Glutamatergic neuron (in vitro differentiated cells): Measurements from ENCODE around the gene PABPC4L. TPM values are rescaled to one million over a fixed set of nuclear protein-coding genes. Genes with fewer than 3 reads are reported as not detected.

Source experiments
- DNase-seq: peaks from one replicate; pipeline ENCODE4 v3.0.0; 2022
- H3K27ac Mint-ChIP-seq: one replicate; pipeline ENCODE4 v1.8.0; 2020; ENCODE audit warnings: mild to moderate bottlenecking, mixed read lengths, inconsistent platforms; ENCODE audit not compliant: unreplicated experiment
- H3K27me3 Mint-ChIP-seq: one replicate; pipeline ENCODE4 v1.8.0; 2020; ENCODE audit warnings: mild to moderate bottlenecking, moderate library complexity, mixed read lengths, inconsistent platforms; ENCODE audit not compliant: unreplicated experiment
- H3K36me3 Mint-ChIP-seq: one replicate; pipeline ENCODE4 v1.8.0; 2020; ENCODE audit warnings: mild to moderate bottlenecking, mixed read lengths, inconsistent platforms; ENCODE audit not compliant: unreplicated experiment
- H3K4me1 Mint-ChIP-seq: one replicate; pipeline ENCODE4 v1.8.0; 2020; ENCODE audit warnings: mild to moderate bottlenecking, low read depth, mixed read lengths, inconsistent platforms; ENCODE audit not compliant: unreplicated experiment
- H3K4me3 Mint-ChIP-seq: one replicate; pipeline ENCODE4 v1.8.0; 2020; ENCODE audit warnings: mild to moderate bottlenecking, mixed read lengths, inconsistent platforms; ENCODE audit not compliant: unreplicated experiment
- H3K9me3 Mint-ChIP-seq: one replicate; pipeline ENCODE4 v1.8.0; 2020; ENCODE audit warnings: mild to moderate bottlenecking, moderate library complexity, mixed read lengths, inconsistent platforms; ENCODE audit not compliant: unreplicated experiment
- long read RNA-seq: library from polyadenylated mRNA; unstranded; transcript quantifications from one replicate; pipeline ENCODE4 v2.0.0, GENCODE V29; 2020; ENCODE audit not compliant: unreplicated experiment
- total RNA-seq: library from RNA; stranded (reverse); fragmentation: NEBNext Ultra II Directional; extraction: Animal tissue kit (Norgen Biotek cat#: 25700); gene quantifications from one replicate; pipeline ENCODE4 v1.2.1, GENCODE V29; 2021; ENCODE audit not compliant: unreplicated experiment
- TF ChIP-seq, protein P1 (sequence below): fragments of 200-600 bp; sonication (generic); IDR thresholded peaks from one replicate; pipeline ENCODE4 v1.5.0; 2021; ENCODE audit not compliant: partially characterized antibody, unreplicated experiment

The PABPC4L gene
- 0.47 TPM for total RNA-seq
- long read RNA-seq, result 0 reads

DNA sequence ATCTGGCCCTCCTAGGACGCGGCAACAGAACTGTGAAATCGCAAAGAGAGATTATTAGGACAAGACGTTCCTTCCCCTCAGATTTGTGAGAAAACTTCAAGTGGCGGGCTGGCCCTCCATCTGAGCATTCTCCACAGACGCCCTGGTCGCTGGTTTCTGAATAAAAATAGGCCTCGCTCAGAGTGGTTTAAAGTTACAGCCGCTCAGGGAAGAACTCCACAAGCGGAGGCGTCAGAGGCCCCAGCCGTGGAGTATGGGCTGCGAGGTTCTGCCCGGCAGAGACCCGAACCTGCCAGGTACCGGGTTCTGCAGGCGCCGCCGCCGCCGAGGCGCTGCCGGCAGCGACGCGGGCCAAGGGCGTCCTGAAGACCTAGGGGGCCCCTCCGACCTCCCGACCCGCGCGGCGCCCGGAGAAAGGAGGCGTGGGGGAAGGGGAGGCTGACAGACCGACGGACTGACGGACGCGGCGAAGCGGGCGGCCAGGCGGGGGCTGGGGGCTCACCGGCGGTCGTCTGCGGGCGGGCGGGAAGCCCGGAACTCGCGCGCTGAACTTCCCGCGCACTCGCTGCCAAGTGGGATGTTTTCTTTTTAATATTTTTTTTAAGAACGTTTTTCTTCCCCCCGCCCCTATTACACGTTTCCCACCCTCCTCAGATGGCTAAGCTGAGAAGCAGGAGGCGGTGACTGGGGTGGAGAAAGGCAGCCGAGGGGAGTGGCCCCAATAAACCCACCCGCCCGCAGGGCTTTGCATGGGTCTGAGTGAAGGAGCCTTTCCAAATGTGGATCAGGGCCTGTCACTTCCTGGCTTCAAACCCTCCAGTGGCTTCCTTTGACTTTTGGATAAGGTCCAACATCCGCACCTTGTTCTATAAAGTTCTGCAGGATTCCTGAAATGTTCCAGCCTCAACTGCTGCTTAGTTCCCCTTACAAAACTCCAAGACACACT lies at the start of gene PABPC4L:
PABPC4L (minus strand) TSS at position 574 of the 946 bp plus-strand sequence. CDS start 770 bp downstream, outside the sequence.
- peaks cover 3% of the 10 kb centered on the region for H3K9me3 Mint-ChIP-seq
- peak within 1 kb of the TSS; percentile 79 for H3K4me3 Mint-ChIP-seq
- no peaks in the 10 kb centered on the region for H3K36me3 Mint-ChIP-seq
- DNase-seq, result peak; percentile 32
- H3K27me3 Mint-ChIP-seq, result no peaks in the 10 kb centered on the region
- peaks cover 5% of the 10 kb centered on the region for H3K4me1 Mint-ChIP-seq
- TF ChIP-seq, protein P1, sequence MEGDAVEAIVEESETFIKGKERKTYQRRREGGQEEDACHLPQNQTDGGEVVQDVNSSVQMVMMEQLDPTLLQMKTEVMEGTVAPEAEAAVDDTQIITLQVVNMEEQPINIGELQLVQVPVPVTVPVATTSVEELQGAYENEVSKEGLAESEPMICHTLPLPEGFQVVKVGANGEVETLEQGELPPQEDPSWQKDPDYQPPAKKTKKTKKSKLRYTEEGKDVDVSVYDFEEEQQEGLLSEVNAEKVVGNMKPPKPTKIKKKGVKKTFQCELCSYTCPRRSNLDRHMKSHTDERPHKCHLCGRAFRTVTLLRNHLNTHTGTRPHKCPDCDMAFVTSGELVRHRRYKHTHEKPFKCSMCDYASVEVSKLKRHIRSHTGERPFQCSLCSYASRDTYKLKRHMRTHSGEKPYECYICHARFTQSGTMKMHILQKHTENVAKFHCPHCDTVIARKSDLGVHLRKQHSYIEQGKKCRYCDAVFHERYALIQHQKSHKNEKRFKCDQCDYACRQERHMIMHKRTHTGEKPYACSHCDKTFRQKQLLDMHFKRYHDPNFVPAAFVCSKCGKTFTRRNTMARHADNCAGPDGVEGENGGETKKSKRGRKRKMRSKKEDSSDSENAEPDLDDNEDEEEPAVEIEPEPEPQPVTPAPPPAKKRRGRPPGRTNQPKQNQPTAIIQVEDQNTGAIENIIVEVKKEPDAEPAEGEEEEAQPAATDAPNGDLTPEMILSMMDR, result no peak
- H3K27ac Mint-ChIP-seq, result no peak within 1 kb of the TSS

DNA sequence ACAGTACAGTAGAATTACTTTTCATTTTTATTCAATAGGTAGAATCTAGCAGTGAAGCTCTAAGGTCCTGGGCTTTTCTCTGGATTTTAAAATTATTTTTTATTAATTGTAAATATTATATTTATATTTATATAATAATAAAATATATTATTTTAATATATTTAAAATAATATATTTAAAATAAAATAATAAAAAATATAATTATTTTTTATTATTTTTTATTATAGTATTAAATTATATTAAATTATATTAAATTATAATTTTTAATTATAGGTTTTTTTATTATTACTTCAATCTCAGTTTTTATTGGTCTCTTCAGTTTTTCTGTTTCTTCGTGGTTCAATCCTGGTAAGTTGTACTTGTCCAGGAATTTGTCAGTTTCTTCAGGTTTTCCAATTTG lies 49.7 kb upstream of the PABPC4L start:
- Mint-ChIP-seq H3K36me3 (no peaks in the 10 kb centered on the region), H3K9me3 (no peaks in the 10 kb centered on the region), H3K27ac (no peak overlapping the region), H3K4me3 (no peak overlapping the region), H3K4me1 (no peaks in the 10 kb centered on the region), H3K27me3 (no peaks in the 10 kb centered on the region)
- no peak for DNase-seq
- TF ChIP-seq, protein P1, result no peak

GRCh38 chr4:134243742-134244713 lies 42.4 kb upstream of the PABPC4L start:
- DNase-seq, result no peak
- Mint-ChIP-seq H3K36me3 (no peaks in the 10 kb centered on the region), H3K9me3 (no peaks in the 10 kb centered on the region), H3K27me3 (no peaks in the 10 kb centered on the region), H3K27ac (no peak overlapping the region), H3K4me3 (no peak overlapping the region), H3K4me1 (no peaks in the 10 kb centered on the region)
- TF ChIP-seq, protein P1, result no peak

DNA sequence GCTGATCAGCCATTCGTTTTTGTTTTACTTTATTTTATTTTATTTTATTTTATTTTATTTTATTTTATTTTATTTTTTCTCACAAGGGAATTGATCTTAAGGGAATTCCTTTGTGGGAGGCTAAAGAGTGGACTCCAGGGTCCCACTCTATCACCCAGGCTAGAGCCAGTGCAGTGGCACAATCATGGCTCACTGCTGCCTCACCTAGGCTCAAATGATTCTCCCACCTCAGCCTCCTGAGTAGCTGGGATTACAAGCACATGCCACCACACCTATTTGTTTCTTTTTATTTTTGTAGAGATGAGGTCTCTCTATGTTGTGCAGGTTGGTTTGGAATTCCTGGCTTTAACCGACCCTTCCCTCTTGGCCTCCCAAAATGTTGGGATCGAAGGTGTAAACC lies 17.5 kb upstream of the PABPC4L start:
- TF ChIP-seq, protein P1, result no peak
- no peaks in the 10 kb centered on the region for H3K9me3 Mint-ChIP-seq
- no peaks in the 10 kb centered on the region for H3K27me3 Mint-ChIP-seq
- no peak for DNase-seq
- no peaks in the 10 kb centered on the region for H3K4me1 Mint-ChIP-seq
- H3K36me3 Mint-ChIP-seq, result no peaks in the 10 kb centered on the region
- no peak overlapping the region for H3K4me3 Mint-ChIP-seq
- H3K27ac Mint-ChIP-seq, result no peak overlapping the region
